Ovary (tissue), 3 donors: ENCODE results near the gene ARHGAP44.

Source experiments
- EP300 ChIP-seq: sonication (generic); formaldehyde crosslinking; IDR thresholded peaks from one replicate; pipeline ENCODE4 v1.6.1; 2017; ENCODE audit warnings: antibody characterized with exemption
- TF ChIP-seq, protein P1 (sequence below), 3 donors: fragments of 450-650 bp in 2 of 3; fragments of 200-600 bp in 1 of 3; IDR thresholded peaks; one replicate each; pipeline versions ENCODE4 v1.5.1 to v1.8.0; 2016 to 2022; ENCODE audit warnings: antibody characterized with exemption in 3 of 3, mild to moderate bottlenecking in 1 of 3
- donor health status: DM: no; HTN: no; CAD: no.

GRCh38 chr17:12812877-12813276 lies 23.6 kb downstream of the ARHGAP44 start:
- TF ChIP-seq, protein P1, sequence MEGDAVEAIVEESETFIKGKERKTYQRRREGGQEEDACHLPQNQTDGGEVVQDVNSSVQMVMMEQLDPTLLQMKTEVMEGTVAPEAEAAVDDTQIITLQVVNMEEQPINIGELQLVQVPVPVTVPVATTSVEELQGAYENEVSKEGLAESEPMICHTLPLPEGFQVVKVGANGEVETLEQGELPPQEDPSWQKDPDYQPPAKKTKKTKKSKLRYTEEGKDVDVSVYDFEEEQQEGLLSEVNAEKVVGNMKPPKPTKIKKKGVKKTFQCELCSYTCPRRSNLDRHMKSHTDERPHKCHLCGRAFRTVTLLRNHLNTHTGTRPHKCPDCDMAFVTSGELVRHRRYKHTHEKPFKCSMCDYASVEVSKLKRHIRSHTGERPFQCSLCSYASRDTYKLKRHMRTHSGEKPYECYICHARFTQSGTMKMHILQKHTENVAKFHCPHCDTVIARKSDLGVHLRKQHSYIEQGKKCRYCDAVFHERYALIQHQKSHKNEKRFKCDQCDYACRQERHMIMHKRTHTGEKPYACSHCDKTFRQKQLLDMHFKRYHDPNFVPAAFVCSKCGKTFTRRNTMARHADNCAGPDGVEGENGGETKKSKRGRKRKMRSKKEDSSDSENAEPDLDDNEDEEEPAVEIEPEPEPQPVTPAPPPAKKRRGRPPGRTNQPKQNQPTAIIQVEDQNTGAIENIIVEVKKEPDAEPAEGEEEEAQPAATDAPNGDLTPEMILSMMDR (IDR thresholded peaks at IDR 0.05), result no peak
- no peak for TF ChIP-seq EP300
